ENCODE data around the gene FZD10. TPM values are rescaled to one million over a fixed set of nuclear protein-coding genes. Genes with fewer than 3 reads are reported as not detected.

FZD10 gene
- total and polyA plus RNA-seq, 2 experiments from 2014 or later: 0.15 TPM; not detected in 1

DNA sequence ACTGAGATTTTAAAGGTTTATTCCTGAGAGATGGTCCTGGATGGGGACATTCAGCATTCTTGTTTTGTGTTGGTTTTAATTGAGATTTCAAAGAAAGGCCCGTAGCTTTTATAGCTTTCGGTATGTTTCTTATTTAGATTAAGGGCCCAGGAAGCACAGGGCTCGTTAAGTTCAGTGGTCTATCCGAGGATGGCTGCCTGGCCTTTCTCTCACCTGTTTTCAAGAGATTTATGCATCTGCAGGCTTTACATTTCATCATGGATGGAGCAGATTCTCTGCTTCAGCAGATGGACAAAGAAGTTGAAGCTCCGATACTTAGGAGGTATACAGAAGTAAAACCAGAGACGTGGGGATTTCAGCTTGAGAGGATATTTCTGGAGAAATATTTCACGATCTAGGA lies 16.0 kb downstream of the FZD10 start:
- no peaks in the 10 kb centered on the region for H3K4me1 ChIP-seq (ENCODE audit: low read depth)
- H3K27ac ChIP-seq: no peak overlapping the region
- no peaks in the 10 kb centered on the region for H3K36me3 ChIP-seq
- no peak for DNase-seq (ENCODE audit: low read depth in 1 of 2, low spot score in 1 of 2)
- no peaks in the 10 kb centered on the region for H3K9me3 ChIP-seq (ENCODE audit: low read depth)
- H3K27me3 ChIP-seq: peaks cover 36% of the 10 kb centered on the region
- H3K4me3 ChIP-seq: no peak overlapping the region
- TF ChIP-seq, protein P1, sequence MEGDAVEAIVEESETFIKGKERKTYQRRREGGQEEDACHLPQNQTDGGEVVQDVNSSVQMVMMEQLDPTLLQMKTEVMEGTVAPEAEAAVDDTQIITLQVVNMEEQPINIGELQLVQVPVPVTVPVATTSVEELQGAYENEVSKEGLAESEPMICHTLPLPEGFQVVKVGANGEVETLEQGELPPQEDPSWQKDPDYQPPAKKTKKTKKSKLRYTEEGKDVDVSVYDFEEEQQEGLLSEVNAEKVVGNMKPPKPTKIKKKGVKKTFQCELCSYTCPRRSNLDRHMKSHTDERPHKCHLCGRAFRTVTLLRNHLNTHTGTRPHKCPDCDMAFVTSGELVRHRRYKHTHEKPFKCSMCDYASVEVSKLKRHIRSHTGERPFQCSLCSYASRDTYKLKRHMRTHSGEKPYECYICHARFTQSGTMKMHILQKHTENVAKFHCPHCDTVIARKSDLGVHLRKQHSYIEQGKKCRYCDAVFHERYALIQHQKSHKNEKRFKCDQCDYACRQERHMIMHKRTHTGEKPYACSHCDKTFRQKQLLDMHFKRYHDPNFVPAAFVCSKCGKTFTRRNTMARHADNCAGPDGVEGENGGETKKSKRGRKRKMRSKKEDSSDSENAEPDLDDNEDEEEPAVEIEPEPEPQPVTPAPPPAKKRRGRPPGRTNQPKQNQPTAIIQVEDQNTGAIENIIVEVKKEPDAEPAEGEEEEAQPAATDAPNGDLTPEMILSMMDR (IDR thresholded peaks at IDR 0.05; ENCODE audit: low read depth, low read length): no peak

DNA sequence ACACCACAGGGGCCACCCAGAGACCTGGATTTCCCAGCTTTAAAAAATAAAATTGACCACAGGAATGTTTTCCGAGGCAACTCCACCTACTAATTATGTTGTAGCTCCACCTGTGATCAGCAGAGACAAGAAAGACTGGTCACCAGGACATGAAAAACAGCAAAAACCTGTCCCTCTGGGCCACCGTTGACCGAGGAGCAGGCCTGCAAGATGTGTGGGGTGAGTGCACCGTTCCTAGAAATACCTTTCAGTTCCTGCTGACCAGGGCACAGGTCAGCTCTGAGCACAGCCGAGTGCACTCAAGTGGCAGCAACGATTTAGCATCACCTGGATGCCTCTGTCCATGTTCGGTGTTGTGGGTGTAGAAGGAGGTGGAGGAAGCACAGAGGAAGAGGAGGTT lies 16.9 kb downstream of the FZD10 start:
- TF ChIP-seq, protein P1 (IDR thresholded peaks at IDR 0.05; ENCODE audit: low read depth, low read length): no peak
- no peak overlapping the region for H3K4me3 ChIP-seq
- no peak for DNase-seq (ENCODE audit: low read depth in 1 of 2, low spot score in 1 of 2)
- H3K36me3 ChIP-seq: no peaks in the 10 kb centered on the region
- H3K27ac ChIP-seq: no peak overlapping the region
- no peaks in the 10 kb centered on the region for H3K4me1 ChIP-seq (ENCODE audit: low read depth)
- no peaks in the 10 kb centered on the region for H3K9me3 ChIP-seq (ENCODE audit: low read depth)
- peaks cover 30% of the 10 kb centered on the region for H3K27me3 ChIP-seq

DNA sequence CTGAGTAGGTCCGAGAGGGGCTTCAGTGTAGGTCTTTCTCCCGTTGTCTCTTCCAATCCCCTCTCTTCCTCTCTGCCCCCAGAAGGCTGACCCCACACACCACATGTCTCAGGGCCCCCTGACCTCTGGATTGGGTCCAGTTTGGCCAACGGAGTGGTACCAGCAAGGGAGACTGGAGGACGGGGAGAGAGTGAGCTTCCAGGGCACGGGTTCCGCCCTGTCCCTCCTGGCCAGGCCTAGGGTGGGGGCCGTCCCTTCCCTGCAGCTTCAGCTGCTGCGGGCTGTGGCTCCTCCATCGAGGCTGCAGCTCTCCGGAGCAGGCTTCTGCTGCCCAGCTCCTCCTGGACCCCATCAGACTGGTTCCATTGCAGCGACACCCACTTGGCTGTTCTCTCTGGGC lies 17.4 kb downstream of the FZD10 start:
- Histone ChIP-seq H3K36me3 (no peaks in the 10 kb centered on the region), H3K4me1 (ENCODE audit: low read depth) (no peaks in the 10 kb centered on the region), H3K27ac (no peak overlapping the region), H3K27me3 (peaks cover 31% of the 10 kb centered on the region), H3K4me3 (no peak overlapping the region), H3K9me3 (ENCODE audit: low read depth) (no peaks in the 10 kb centered on the region)
- TF ChIP-seq, protein P1 (IDR thresholded peaks at IDR 0.05; ENCODE audit: low read depth, low read length): no peak
- no peak for DNase-seq (ENCODE audit: low read depth in 1 of 2, low spot score in 1 of 2)

DNA sequence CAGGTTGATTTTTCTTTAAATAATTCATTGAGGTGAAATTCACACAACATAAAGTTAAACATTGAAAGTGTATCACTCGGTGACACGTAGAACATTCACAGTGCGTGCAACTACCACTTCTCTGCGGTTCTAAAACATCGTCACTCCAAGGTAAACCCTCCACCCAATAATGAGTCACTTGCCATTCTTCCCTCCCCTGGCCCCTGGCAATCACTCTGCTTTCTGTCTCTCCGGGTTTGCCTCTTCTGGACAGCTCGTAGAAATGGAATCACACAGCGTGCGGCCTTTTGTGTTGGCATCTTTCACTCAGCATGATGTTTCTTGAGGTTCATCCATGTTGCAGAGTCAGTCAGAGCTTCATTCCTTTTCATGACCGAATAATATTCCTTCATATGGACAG lies 18.9 kb downstream of the FZD10 start:
- Histone ChIP-seq H3K9me3 (ENCODE audit: low read depth) (no peaks in the 10 kb centered on the region), H3K27me3 (peaks cover 34% of the 10 kb centered on the region), H3K4me1 (ENCODE audit: low read depth) (no peaks in the 10 kb centered on the region), H3K36me3 (no peaks in the 10 kb centered on the region), H3K27ac (no peak overlapping the region), H3K4me3 (no peak overlapping the region)
- TF ChIP-seq, protein P1 (IDR thresholded peaks at IDR 0.05; ENCODE audit: low read depth, low read length): no peak
- no peak for DNase-seq (ENCODE audit: low read depth in 1 of 2, low spot score in 1 of 2)

DNA sequence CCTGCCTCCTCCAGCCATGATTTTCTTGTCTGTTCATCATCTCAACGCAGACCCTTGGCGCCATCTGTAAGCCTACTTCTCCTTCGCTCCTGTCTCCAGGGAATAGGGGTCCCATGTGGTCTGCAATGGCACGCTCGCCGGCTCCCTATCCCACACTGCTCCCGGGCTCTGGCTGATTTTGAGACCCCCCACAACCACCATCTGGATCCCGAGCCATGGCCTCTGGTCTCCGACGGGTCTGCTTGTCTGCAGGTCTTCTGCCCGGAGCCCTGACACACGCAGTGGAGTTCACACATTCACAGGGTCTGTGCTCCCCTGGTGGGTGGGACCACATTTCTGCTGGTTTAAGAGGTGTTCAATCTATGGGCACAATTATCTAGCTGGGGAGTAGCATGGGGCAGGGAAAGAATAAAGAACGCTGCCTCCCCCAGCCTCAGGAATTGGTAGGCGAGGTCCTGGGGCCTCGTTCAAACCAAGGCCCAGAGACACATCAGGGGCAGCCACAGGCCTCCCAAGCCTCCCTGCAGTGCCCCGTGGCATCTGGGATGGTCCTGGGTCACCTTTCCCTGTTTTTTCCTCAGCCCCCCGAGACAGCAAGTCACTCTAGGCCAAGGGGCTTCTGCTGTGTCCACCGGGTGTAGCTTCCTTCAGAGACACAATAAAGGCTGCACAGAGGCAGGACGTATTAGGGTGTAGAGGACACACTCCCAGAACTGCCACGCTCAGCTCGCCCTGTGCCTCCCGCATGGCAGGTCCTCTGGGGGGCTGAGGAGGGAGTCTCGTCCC lies 21.5 kb downstream of the FZD10 start:
- no peak overlapping the region for H3K4me3 ChIP-seq
- TF ChIP-seq, protein P1 (IDR thresholded peaks at IDR 0.05; ENCODE audit: low read depth, low read length): no peak
- peaks cover 38% of the 10 kb centered on the region for H3K27me3 ChIP-seq
- H3K36me3 ChIP-seq: no peaks in the 10 kb centered on the region
- no peak overlapping the region for H3K27ac ChIP-seq
- H3K4me1 ChIP-seq (ENCODE audit: low read depth): no peaks in the 10 kb centered on the region
- no peak for DNase-seq (ENCODE audit: low read depth in 1 of 2, low spot score in 1 of 2)
- no peaks in the 10 kb centered on the region for H3K9me3 ChIP-seq (ENCODE audit: low read depth)

Data from cardiac muscle cell (in vitro differentiated cells and primary cell).